MCF 10A (cell line): ENCODE data around the gene BPIFB3. TPM values are rescaled to one million over a fixed set of nuclear protein-coding genes. Genes with fewer than 3 reads are reported as not detected.

Source experiments
- BruUV-seq: library from RNA; stranded (reverse); fragments of 400-500 nt; replicated peaks from 2 replicates; lab custom pipeline; 2021; lab: Mats Ljungman, UMichigan
- CTCF ChIA-PET: fragments of 300-600 bp; sonication (Branson Sonifier 250); formaldehyde crosslinking; extraction: SDS; loops from one replicate; lab custom pipeline; 2021; ENCODE audit warnings: antibody characterized with exemption, inconsistent platforms; lab: Yijun Ruan, JAX
- POLR2A ChIA-PET: fragments of 300-600, 350-650 bp; sonication (Branson Sonifier 250); formaldehyde crosslinking; extraction: SDS; loops from one replicate; lab custom pipeline; 2020; ENCODE audit warnings: antibody characterized with exemption, inconsistent platforms; lab: Yijun Ruan, JAX
- DNase-seq: peaks from one replicate; pipeline ENCODE4 v3.0.0-alpha.2; 2018; ENCODE audit not compliant: unreplicated experiment
- H3K27ac Mint-ChIP-seq: one replicate; pipeline ENCODE4 v1.8.0; 2022; ENCODE audit warnings: mild to moderate bottlenecking, low read depth, mixed read lengths; ENCODE audit not compliant: unreplicated experiment
- H3K27me3 Mint-ChIP-seq: one replicate; pipeline ENCODE4 v1.8.0; 2022; ENCODE audit warnings: mixed read lengths; ENCODE audit not compliant: insufficient read depth, unreplicated experiment
- H3K36me3 Mint-ChIP-seq: one replicate; pipeline ENCODE4 v1.8.0; 2022; ENCODE audit warnings: mild to moderate bottlenecking, moderate library complexity, mixed read lengths; ENCODE audit not compliant: insufficient read depth, unreplicated experiment
- H3K4me1 Mint-ChIP-seq: one replicate; pipeline ENCODE4 v1.8.0; 2022; ENCODE audit warnings: mixed read lengths; ENCODE audit not compliant: insufficient read depth, unreplicated experiment
- H3K4me3 Mint-ChIP-seq: one replicate; pipeline ENCODE4 v1.8.0; 2022; ENCODE audit warnings: mild to moderate bottlenecking, moderate library complexity, mixed read lengths; ENCODE audit not compliant: unreplicated experiment
- H3K9me3 Mint-ChIP-seq: one replicate; pipeline ENCODE4 v1.8.0; 2022; ENCODE audit warnings: mixed read lengths; ENCODE audit not compliant: unreplicated experiment
- CTCF ChIP-seq: fragments of 200-600 bp; IDR thresholded peaks from one replicate; pipeline ENCODE4 v1.8.0; 2022; ENCODE audit warnings: antibody characterized with exemption, mild to moderate bottlenecking; ENCODE audit not compliant: unreplicated experiment
- intact Hi-C: fragments of 100-400 bp; cut with micrococcal nuclease; formaldehyde crosslinking; loops from 2 replicates; pipeline ENCODE4 v1.14.1; 2022
- total RNA-seq: library from RNA; stranded (reverse); gene quantifications from 2 replicates; pipeline ENCODE4 v1.2.3, GENCODE V29; 2022

BPIFB3 gene
- total RNA-seq, 1 experiment from 2014 or later: not detected

DNA sequence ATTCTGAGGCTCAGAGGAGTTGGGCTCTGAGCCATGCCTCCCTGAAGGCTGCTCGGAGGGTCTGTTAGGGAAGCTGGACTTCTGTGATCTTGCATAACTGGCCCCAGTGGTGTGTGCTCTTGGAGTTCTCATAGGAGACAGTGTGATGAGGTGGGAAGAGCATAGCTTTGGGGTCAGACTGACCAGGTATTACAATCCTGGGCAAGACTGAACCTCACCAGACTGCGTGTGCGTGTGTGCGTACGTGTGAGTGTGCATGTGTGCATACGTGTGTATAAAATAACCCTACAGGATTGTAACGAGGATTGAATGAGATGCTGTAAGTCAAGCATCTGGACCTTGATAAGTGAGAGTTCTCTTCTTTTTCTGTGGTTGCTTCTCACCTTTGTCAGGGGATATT lies 36.2 kb upstream of the BPIFB3 start:
- Mint-ChIP-seq H3K4me1 (no peaks in the 10 kb centered on the region), H3K27me3 (peaks cover 65% of the 10 kb centered on the region), H3K27ac (no peak overlapping the region), H3K9me3 (no peaks in the 10 kb centered on the region), H3K4me3 (no peak overlapping the region), H3K36me3 (no peaks in the 10 kb centered on the region)
- intact Hi-C loops: no loop called here
- ChIA-PET CTCF (no interaction called here), POLR2A (no interaction called here)
- no peak for DNase-seq
- no TSS peak for BruUV-seq
- TF ChIP-seq CTCF: no peak

- no peak for DNase-seq
- H3K36me3 Mint-ChIP-seq: no peaks in the 10 kb centered on the region
- peaks cover 57% of the 10 kb centered on the region for H3K27me3 Mint-ChIP-seq
- no peak overlapping the region for H3K27ac Mint-ChIP-seq
- intact Hi-C loops: no loop called here
- TF ChIP-seq CTCF: no peak
- BruUV-seq: no TSS peak
- no peak overlapping the region for H3K4me3 Mint-ChIP-seq
- no peaks in the 10 kb centered on the region for H3K4me1 Mint-ChIP-seq
- ChIA-PET CTCF (interaction anchor here (0.5 kb wide), 1 partner anchor 1472 kb away, joined by 5 read pairs; no protein-coding TSS in a partner anchor), POLR2A (interaction anchor here (0.6 to 0.7 kb wide), 2 partner anchors 8 to 29 kb away, joined by 3 read pairs; no protein-coding TSS in a partner anchor)
- no peaks in the 10 kb centered on the region for H3K9me3 Mint-ChIP-seq
Measured at GRCh38 chr20:33018169-33018931, 35.4 kb upstream of the BPIFB3 start.

- no peaks in the 10 kb centered on the region for H3K9me3 Mint-ChIP-seq
- ChIA-PET POLR2A (no interaction called here), CTCF (no interaction called here)
- H3K36me3 Mint-ChIP-seq: no peaks in the 10 kb centered on the region
- no peaks in the 10 kb centered on the region for H3K4me1 Mint-ChIP-seq
- H3K4me3 Mint-ChIP-seq: no peak overlapping the region
- peaks cover 43% of the 10 kb centered on the region for H3K27me3 Mint-ChIP-seq
- no peak overlapping the region for H3K27ac Mint-ChIP-seq
- no peak for DNase-seq
- no TSS peak for BruUV-seq
- intact Hi-C loops: no loop called here
- no peak for TF ChIP-seq CTCF
Measured at GRCh38 chr20:33019465-33020277, 34.0 kb upstream of the BPIFB3 start.
